H9 (cell line): ENCODE measurements around the gene ITCH. TPM values are rescaled to one million over a fixed set of nuclear protein-coding genes. Genes with fewer than 3 reads are reported as not detected.

Experiments
- DNase-seq: peaks from one replicate; pipeline ENCODE4 v3.0.0-alpha.2; 2017
- H2AFZ ChIP-seq: one replicate; pipeline ENCODE4 v1.6.1; 2013; ENCODE audit warnings: mild to moderate bottlenecking, low read length, control low read depth, moderate library complexity
- H2AK5ac ChIP-seq: 2 replicates; pipeline ENCODE4 v1.6.1; 2013; ENCODE audit warnings: low read length, control low read depth, mixed read lengths; ENCODE audit not compliant: insufficient read length
- H2BK120ac ChIP-seq: one replicate; pipeline ENCODE4 v1.6.1; 2013; ENCODE audit warnings: low read depth, mild to moderate bottlenecking, low read length, control low read depth, inconsistent platforms; ENCODE audit not compliant: poor library complexity, severe bottlenecking
- H2BK12ac ChIP-seq: 2 replicates; pipeline ENCODE4 v1.6.1; 2013; ENCODE audit warnings: low read length, control low read depth, mixed read lengths, low read depth; ENCODE audit not compliant: insufficient read length
- H2BK15ac ChIP-seq: 2 replicates; pipeline ENCODE4 v1.6.1; 2013; ENCODE audit warnings: low read depth, low read length, control low read depth
- H2BK20ac ChIP-seq: one replicate; pipeline ENCODE4 v1.6.1; 2013; ENCODE audit warnings: low read depth, mild to moderate bottlenecking, low read length, control low read depth, inconsistent platforms; ENCODE audit not compliant: poor library complexity, severe bottlenecking
- H2BK5ac ChIP-seq: 2 replicates; pipeline ENCODE4 v1.6.1; 2013; ENCODE audit warnings: low read length, control low read depth, mixed read lengths; ENCODE audit not compliant: insufficient read length
- H3K14ac ChIP-seq: 2 replicates; pipeline ENCODE4 v1.6.1; 2013; ENCODE audit warnings: low read length, control low read depth; ENCODE audit not compliant: insufficient read depth
- H3K18ac ChIP-seq: 2 replicates; pipeline ENCODE4 v1.6.1; 2013; ENCODE audit warnings: low read depth, mild to moderate bottlenecking, mixed read lengths, low read length, control low read depth; ENCODE audit not compliant: insufficient read length
- H3K23ac ChIP-seq: 2 replicates; pipeline ENCODE4 v1.6.1; 2013; ENCODE audit warnings: low read length, control low read depth, mixed read lengths, low read depth; ENCODE audit not compliant: insufficient read length
- H3K23me2 ChIP-seq: 2 replicates; pipeline ENCODE4 v1.6.1; 2013; ENCODE audit warnings: low read depth, mild to moderate bottlenecking, mixed read lengths, low read length, control low read depth; ENCODE audit not compliant: insufficient read length, poor library complexity, severe bottlenecking
- H3K27ac ChIP-seq: 2 replicates; pipeline ENCODE4 v1.5.1; 2013; ENCODE audit warnings: low read length, control low read depth, mixed read lengths, low read depth; ENCODE audit not compliant: insufficient read length
- H3K27me3 ChIP-seq: 2 replicates; pipeline ENCODE4 v1.6.1; 2013; ENCODE audit warnings: low read length, control low read depth, inconsistent platforms; ENCODE audit not compliant: insufficient read depth
- H3K4ac ChIP-seq: 2 replicates; pipeline ENCODE4 v1.6.1; 2013; ENCODE audit warnings: low read depth, mild to moderate bottlenecking, control low read depth, inconsistent platforms, low read length, moderate library complexity
- H3K4me1 ChIP-seq: 2 replicates; pipeline ENCODE4 v1.6.1; 2013; ENCODE audit warnings: low read length, control low read depth, inconsistent platforms; ENCODE audit not compliant: insufficient read depth
- H3K4me2 ChIP-seq: 2 replicates; pipeline ENCODE4 v1.6.1; 2013; ENCODE audit warnings: low read length, control low read depth, mixed read lengths; ENCODE audit not compliant: insufficient read length, insufficient read depth
- H3K56ac ChIP-seq: 2 replicates; pipeline ENCODE4 v1.6.1; 2013; ENCODE audit warnings: low read depth, mild to moderate bottlenecking, mixed read lengths, low read length, control low read depth; ENCODE audit not compliant: insufficient read length
- H3K79me1 ChIP-seq: 2 replicates; pipeline ENCODE4 v1.6.1; 2013; ENCODE audit warnings: low read depth, mild to moderate bottlenecking, moderate library complexity, low read length, control low read depth, inconsistent platforms; ENCODE audit not compliant: insufficient read depth, poor library complexity, severe bottlenecking
- H3K79me2 ChIP-seq: 2 replicates; pipeline ENCODE4 v1.6.1; 2013; ENCODE audit warnings: low read length, control low read depth, inconsistent platforms; ENCODE audit not compliant: insufficient read depth
- H3K9ac ChIP-seq: 2 replicates; pipeline ENCODE4 v1.6.1; 2013; ENCODE audit warnings: low read length, control low read depth, mixed read lengths; ENCODE audit not compliant: insufficient read length; ENCODE audit errors: extremely low read depth
- H3K9me3 ChIP-seq: one replicate; pipeline ENCODE4 v1.6.1; 2013; ENCODE audit warnings: low read depth, low read length, inconsistent platforms; ENCODE audit not compliant: control insufficient read depth
- H3T11ph ChIP-seq: one replicate; pipeline ENCODE4 v1.6.1; 2013; ENCODE audit warnings: mild to moderate bottlenecking, low read length, control low read depth, inconsistent platforms
- H4K20me1 ChIP-seq: one replicate; pipeline ENCODE4 v1.6.1; 2013; ENCODE audit not compliant: control insufficient read depth, insufficient read length, insufficient read depth
- H4K5ac ChIP-seq: 2 replicates; pipeline ENCODE4 v1.6.1; 2013; ENCODE audit warnings: low read depth, mild to moderate bottlenecking, mixed read lengths, low read length, control low read depth; ENCODE audit not compliant: insufficient read length
- H4K8ac ChIP-seq: replicated peaks from 2 replicates; pipeline ENCODE4 v1.6.1; 2013; ENCODE audit warnings: low read length, control low read depth, mixed read lengths, low read depth; ENCODE audit not compliant: insufficient read length
- H4K91ac ChIP-seq: 2 replicates; pipeline ENCODE4 v1.6.1; 2013; ENCODE audit warnings: low read depth, mild to moderate bottlenecking, moderate library complexity, mixed read lengths, low read length, control low read depth; ENCODE audit not compliant: insufficient read length
- H3K27ac Mint-ChIP-seq, 3 experiments: 2 replicates in 2 of 3; 3 replicates in 1 of 3; pipeline ENCODE4 v1.8.0; 2020 to 2021; ENCODE audit warnings: mixed read lengths in 3 of 3, mild to moderate bottlenecking in 1 of 3, moderate library complexity in 1 of 3
- H3K27me3 Mint-ChIP-seq: 2 replicates; pipeline ENCODE4 v1.8.0; 2021; ENCODE audit warnings: low read depth, mild to moderate bottlenecking, moderate library complexity, mixed read lengths
- H3K36me3 Mint-ChIP-seq, 3 experiments: 2 replicates in 2 of 3; 3 replicates in 1 of 3; pipeline ENCODE4 v1.8.0; 2020 to 2021; ENCODE audit warnings: low read depth in 3 of 3, mixed read lengths in 3 of 3; ENCODE audit not compliant: insufficient read depth in 1 of 3
- H3K4me1 Mint-ChIP-seq, 2 experiments: 2 replicates each; pipeline ENCODE4 v1.8.0; 2020; ENCODE audit warnings: mixed read lengths in 2 of 2
- H3K4me3 Mint-ChIP-seq, 2 experiments: 2 replicates in 1 of 2; 3 replicates in 1 of 2; pipeline ENCODE4 v1.8.0; 2020 to 2021; ENCODE audit warnings: mild to moderate bottlenecking in 2 of 2, mixed read lengths in 2 of 2, moderate library complexity in 1 of 2
- H3K9me3 Mint-ChIP-seq, 2 experiments: 2 replicates in 1 of 2; 3 replicates in 1 of 2; pipeline ENCODE4 v1.8.0; 2020; ENCODE audit warnings: mild to moderate bottlenecking in 2 of 2, mixed read lengths in 2 of 2, moderate library complexity in 1 of 2
- CTCF ChIP-seq: fragments of 200-600 bp; sonication (generic); conservative IDR thresholded peaks from 3 replicates; pipeline ENCODE4 v1.8.0; 2021; ENCODE audit warnings: antibody characterized with exemption, mild to moderate bottlenecking
- WGBS: extraction: QIAGEN DNeasy Blood & Tissue Kit; methylation state at CpG from one replicate; pipeline ENCODE4 v1.1.7; 2013; ENCODE audit warnings: missing lambda C conversion rate, low lambda C conversion rate, mixed read lengths; ENCODE audit not compliant: insufficient read length; ENCODE audit errors: extremely low coverage; 5-methylcytosine and 5-hydroxymethylcytosine counted together
- total RNA-seq: library from RNA; stranded (reverse); gene quantifications from 2 replicates; pipeline ENCODE4 v1.2.1, GENCODE V29; 2021

The ITCH gene
- total RNA-seq, 1 experiment from 2014 or later: 55.9 TPM

- Histone ChIP-seq H3K4me1 (no peaks in the 10 kb centered on the region), H2BK120ac (no peak overlapping the region), H3K14ac (no peak overlapping the region), H3K79me1 (no peaks in the 10 kb centered on the region), H2BK15ac (no peak overlapping the region), H2AFZ (no peak overlapping the region), H3K27me3 (no peaks in the 10 kb centered on the region), H3K18ac (no peak overlapping the region), H3K4me2 (no peak overlapping the region), H2BK5ac (no peak overlapping the region), H3K9me3 (no peaks in the 10 kb centered on the region), H3K23ac (no peak overlapping the region), H3T11ph (no peak overlapping the region), H3K4ac (no peak overlapping the region), H3K56ac (no peak overlapping the region), H3K79me2 (no peaks in the 10 kb centered on the region), H4K20me1 (no peaks in the 10 kb centered on the region), H2BK12ac (no peak overlapping the region), H2AK5ac (no peak overlapping the region), H3K27ac (no peak overlapping the region), H4K5ac (no peak overlapping the region), H4K8ac (no peak overlapping the region), H4K91ac (no peak overlapping the region), H3K23me2 (no peaks in the 10 kb centered on the region), H2BK20ac (no peak overlapping the region), H3K9ac (no peak overlapping the region)
- Mint-ChIP-seq H3K4me3 (no peak overlapping the region), H3K9me3 (no peaks in the 10 kb centered on the region), H3K27me3 (no peaks in the 10 kb centered on the region), H3K36me3 (no peaks in the 10 kb centered on the region), H3K27ac (no peak overlapping the region; a peak in 1 of 7 replicates), H3K4me1 (peaks cover 9 to 15% of the 10 kb centered on the region in 2 experiments)
- no CpG with 5 or more reads among the region's 1 CpG for WGBS
- DNase-seq: no peak
- no peak for TF ChIP-seq CTCF
Observed at GRCh38 chr20:34337544-34337943, 25.5 kb upstream of the ITCH start.
